ENCODE results near the gene PDGFB. TPM values are rescaled to one million over a fixed set of nuclear protein-coding genes. Genes with fewer than 3 reads are reported as not detected.

Gene PDGFB
- total RNA-seq, 1 donor from 2014 or later: 0.44 TPM

- no peak overlapping the region for H3K4me3 Mint-ChIP-seq (ENCODE audit: unreplicated experiment)
- H3K36me3 Mint-ChIP-seq (ENCODE audit: unreplicated experiment): no peaks in the 10 kb centered on the region
- DNase-seq: no peak
- H3K27ac Mint-ChIP-seq (ENCODE audit: unreplicated experiment): no peak overlapping the region
- no peaks in the 10 kb centered on the region for H3K9me3 Mint-ChIP-seq (ENCODE audit: unreplicated experiment)
- peaks cover 4% of the 10 kb centered on the region for H3K27me3 Mint-ChIP-seq (ENCODE audit: unreplicated experiment)
- no peaks in the 10 kb centered on the region for H3K4me1 Mint-ChIP-seq (ENCODE audit: low read depth, unreplicated experiment)
- TF ChIP-seq, protein P1, sequence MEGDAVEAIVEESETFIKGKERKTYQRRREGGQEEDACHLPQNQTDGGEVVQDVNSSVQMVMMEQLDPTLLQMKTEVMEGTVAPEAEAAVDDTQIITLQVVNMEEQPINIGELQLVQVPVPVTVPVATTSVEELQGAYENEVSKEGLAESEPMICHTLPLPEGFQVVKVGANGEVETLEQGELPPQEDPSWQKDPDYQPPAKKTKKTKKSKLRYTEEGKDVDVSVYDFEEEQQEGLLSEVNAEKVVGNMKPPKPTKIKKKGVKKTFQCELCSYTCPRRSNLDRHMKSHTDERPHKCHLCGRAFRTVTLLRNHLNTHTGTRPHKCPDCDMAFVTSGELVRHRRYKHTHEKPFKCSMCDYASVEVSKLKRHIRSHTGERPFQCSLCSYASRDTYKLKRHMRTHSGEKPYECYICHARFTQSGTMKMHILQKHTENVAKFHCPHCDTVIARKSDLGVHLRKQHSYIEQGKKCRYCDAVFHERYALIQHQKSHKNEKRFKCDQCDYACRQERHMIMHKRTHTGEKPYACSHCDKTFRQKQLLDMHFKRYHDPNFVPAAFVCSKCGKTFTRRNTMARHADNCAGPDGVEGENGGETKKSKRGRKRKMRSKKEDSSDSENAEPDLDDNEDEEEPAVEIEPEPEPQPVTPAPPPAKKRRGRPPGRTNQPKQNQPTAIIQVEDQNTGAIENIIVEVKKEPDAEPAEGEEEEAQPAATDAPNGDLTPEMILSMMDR (IDR thresholded peaks at IDR 0.05; ENCODE audit: partially characterized antibody, unreplicated experiment): peak; percentile 41
Observed at GRCh38 chr22:39215426-39216142, 29.2 kb downstream of the PDGFB start.

- no peak overlapping the region for H3K4me3 Mint-ChIP-seq (ENCODE audit: unreplicated experiment)
- H3K9me3 Mint-ChIP-seq (ENCODE audit: unreplicated experiment): no peaks in the 10 kb centered on the region
- no peaks in the 10 kb centered on the region for H3K36me3 Mint-ChIP-seq (ENCODE audit: unreplicated experiment)
- H3K4me1 Mint-ChIP-seq (ENCODE audit: low read depth, unreplicated experiment): no peaks in the 10 kb centered on the region
- H3K27me3 Mint-ChIP-seq (ENCODE audit: unreplicated experiment): peaks cover 1% of the 10 kb centered on the region
- DNase-seq: no peak
- TF ChIP-seq, protein P1 (IDR thresholded peaks at IDR 0.05; ENCODE audit: partially characterized antibody, unreplicated experiment): no peak
- no peak overlapping the region for H3K27ac Mint-ChIP-seq (ENCODE audit: unreplicated experiment)
Observed at GRCh38 chr22:39215070-39215396, 29.7 kb downstream of the PDGFB start.

DNA sequence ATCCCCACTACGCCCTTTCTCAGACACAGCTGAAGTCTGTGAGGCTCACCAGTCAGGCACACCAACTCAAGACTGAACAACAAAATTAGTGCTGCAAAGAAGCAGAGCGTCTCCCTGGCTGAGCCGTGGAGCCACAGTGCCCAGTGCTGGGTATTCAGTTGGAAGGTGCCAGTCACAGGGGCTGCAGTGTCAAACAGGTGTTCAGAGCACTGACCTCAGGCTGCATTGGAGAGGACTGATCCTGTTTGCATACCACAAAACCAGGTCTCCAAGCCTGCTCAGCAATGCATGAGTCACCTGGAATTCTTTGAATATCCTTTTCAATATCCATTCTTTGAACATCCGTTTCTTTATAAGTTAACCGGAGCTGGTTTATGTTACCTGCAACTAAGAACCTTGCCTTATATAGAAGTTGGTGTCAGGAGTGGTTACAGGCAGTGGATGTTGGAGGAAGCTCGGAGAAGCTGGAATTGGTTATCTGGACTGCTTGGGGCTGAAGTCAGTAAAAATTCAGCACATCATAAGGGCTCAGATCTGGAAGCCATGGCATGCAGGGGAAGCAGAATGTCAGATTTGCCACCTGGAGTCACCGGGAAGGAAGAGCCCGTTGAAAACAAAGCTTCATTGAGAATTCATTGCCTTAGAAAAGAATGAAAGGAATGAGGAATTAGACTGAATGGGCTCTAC is 30.3 kb downstream of the PDGFB start:
- no peak overlapping the region for H3K4me3 Mint-ChIP-seq (ENCODE audit: unreplicated experiment)

DNA sequence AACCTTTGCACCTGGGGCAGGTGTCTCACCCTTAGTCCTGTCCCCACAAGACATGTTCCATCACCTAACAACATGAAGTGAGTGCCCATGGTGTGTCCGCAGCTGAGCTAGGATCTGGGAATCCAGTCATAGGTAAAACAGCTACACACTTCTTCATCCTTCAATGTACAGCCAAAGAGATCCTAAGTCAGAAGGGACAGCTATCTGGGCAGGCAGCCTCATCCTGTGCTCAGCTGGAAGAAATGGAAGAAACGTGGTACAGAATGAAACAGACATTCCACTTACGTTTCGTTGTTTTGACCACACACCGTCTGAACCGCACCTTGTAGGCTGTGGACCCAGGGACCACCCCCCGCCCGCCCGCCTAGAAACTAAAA is 30.8 kb downstream of the PDGFB start:
- H3K36me3 Mint-ChIP-seq (ENCODE audit: unreplicated experiment): no peaks in the 10 kb centered on the region
- H3K9me3 Mint-ChIP-seq (ENCODE audit: unreplicated experiment): no peaks in the 10 kb centered on the region
- DNase-seq: no peak
- no peaks in the 10 kb centered on the region for H3K4me1 Mint-ChIP-seq (ENCODE audit: low read depth, unreplicated experiment)
- H3K27ac Mint-ChIP-seq (ENCODE audit: unreplicated experiment): no peak overlapping the region
- peaks cover 1% of the 10 kb centered on the region for H3K27me3 Mint-ChIP-seq (ENCODE audit: unreplicated experiment)
- TF ChIP-seq, protein P1 (IDR thresholded peaks at IDR 0.05; ENCODE audit: partially characterized antibody, unreplicated experiment): no peak
- peak overlapping the region; percentile 20 for H3K4me3 Mint-ChIP-seq (ENCODE audit: unreplicated experiment)

More for the DNA sequence above, 30.3 kb downstream of the PDGFB start:
- Mint-ChIP-seq H3K36me3 (ENCODE audit: unreplicated experiment) (no peaks in the 10 kb centered on the region), H3K27ac (ENCODE audit: unreplicated experiment) (no peak overlapping the region), H3K27me3 (ENCODE audit: unreplicated experiment) (peaks cover 1% of the 10 kb centered on the region), H3K9me3 (ENCODE audit: unreplicated experiment) (no peaks in the 10 kb centered on the region), H3K4me1 (ENCODE audit: low read depth, unreplicated experiment) (no peaks in the 10 kb centered on the region)
- no peak for DNase-seq
- TF ChIP-seq, protein P1 (IDR thresholded peaks at IDR 0.05; ENCODE audit: partially characterized antibody, unreplicated experiment): no peak

DNA sequence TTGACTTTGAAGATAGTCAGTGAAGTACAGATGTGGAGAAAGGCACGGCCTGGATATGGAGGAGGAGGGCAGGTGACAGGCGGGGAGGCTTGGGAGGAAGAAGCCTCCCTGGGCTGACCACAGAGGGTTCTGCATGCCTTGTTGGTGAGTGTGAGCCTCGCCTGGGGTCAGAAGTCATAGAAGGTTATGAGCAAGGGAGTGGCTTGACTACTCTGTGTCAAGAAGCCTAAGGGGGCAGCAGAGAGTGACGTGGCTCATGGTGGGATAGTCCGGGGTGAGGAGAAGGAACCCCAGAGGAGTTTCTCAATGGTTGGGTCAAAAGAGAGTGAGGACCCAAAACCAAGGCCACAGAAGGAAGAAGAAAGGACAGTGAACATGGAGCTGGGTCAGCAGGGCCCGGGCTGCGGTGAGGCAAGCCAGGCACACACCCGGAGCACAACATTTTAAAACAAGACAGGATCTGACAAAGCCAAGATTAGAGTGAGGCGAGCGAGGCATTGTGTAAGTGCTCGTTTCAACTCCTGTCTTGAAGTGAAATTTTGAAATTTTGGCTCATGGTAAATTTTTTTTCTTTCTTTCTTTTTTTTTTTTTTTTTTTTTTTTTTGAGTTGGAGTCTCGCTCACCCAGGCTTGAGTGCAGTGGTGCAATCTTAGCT is 31.9 kb downstream of the PDGFB start:
- DNase-seq: no peak
- Mint-ChIP-seq H3K4me1 (ENCODE audit: low read depth, unreplicated experiment) (peaks cover 4% of the 10 kb centered on the region), H3K27me3 (ENCODE audit: unreplicated experiment) (peaks cover 5% of the 10 kb centered on the region), H3K4me3 (ENCODE audit: unreplicated experiment) (no peak overlapping the region), H3K27ac (ENCODE audit: unreplicated experiment) (no peak overlapping the region), H3K9me3 (ENCODE audit: unreplicated experiment) (no peaks in the 10 kb centered on the region), H3K36me3 (ENCODE audit: unreplicated experiment) (no peaks in the 10 kb centered on the region)
- TF ChIP-seq, protein P1 (IDR thresholded peaks at IDR 0.05; ENCODE audit: partially characterized antibody, unreplicated experiment): no peak

Measured in glutamatergic neuron (in vitro differentiated cells).